ENCODE measurements around the gene TPSAB1.
"Not testable (repeated sequence)": the region's sequence is repeated elsewhere in the genome, so short reads cannot be mapped to it uniquely, and the experiment has no call there.

The TPSAB1 gene

DNA sequence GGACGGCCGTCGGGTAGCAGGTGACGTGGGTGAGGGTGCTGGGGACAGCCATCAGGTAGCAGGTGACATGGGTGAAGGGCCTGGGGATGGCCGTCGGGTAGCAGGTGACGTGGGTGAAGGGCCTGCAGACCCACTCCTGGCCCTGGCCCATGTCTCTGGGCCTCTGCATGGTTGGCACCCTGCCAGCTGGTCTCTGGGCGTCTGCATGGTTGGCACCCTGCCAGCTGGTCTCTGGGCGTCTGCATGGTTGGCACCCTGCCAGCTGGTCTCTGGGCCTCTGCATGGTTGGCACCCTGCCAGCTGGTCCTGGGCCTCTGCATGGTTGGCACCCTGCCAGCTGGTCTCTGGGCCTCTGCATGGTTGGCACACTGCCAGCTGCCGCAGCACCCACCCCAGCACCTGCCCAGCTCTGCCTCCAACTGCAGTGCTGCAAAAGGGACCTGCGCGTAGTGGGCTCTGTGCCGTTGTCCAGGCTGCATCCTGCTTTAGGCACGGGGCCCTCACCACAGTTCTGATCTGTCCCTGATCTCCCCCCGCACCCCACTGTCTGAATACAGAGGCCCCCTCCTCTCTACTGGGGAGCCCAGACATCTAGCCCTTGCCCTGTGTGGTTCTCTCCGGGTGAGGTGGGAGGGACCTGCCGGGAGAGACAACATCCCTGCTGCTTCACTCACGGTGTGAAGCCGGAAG is 31.4 kb downstream of the TPSAB1 start:
- DNase-seq, result not testable (repeated sequence)

DNA sequence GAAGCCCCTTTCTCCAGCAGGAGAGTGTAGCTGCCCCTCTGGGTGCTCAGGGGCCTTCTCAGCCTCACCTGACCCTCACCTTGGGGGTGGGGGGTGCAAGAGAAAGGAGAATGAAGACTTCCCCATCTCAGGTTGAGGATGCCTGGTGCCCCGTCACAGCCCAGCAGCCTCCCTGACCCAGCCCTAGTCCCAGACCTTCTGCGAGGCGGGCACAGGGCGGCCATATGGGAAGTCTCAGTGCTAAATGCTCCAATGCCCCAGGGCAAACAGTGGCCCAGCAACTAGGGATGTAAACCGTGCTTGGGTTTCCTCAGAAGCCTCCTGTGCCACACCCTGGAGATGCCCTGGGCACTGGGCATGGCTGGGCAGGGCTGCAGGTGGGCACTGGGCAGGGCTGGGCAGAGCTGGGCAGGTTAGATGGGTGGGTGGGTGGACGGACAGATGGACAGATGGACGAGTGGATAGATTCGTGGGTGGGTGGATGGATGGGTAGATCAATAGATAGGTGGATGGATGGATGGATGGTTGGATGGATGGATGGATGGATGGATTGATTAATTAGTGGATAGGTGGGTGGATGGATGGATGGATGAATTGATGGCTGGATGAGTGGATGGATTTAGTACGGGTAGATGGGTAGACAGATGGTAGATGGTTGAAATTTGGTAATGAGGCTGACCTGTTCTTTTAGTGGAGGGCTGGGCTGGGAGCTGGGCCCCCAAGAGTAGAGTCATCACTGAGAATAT is 32.1 kb downstream of the TPSAB1 start:
- DNase-seq, result no peak

DNA sequence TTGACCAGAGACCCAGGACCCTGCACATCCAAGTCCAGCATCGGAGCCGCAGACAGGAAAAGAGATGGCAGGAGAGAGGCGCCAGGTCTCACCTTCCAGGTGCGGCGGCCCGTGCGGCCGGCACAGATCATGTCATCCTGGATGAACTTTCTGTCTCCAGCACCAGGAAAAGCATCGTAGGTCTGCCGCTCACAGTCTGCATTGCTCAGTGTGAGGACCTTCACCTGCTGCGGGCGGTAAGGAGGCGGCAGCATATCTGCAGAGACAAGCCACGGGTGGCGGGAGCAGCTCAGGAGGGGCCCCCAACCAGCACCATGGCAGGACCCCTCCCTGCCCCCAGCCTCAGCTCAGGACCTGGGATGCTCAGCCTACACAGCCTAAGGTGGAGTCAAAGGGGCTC is 33.3 kb downstream of the TPSAB1 start:
- DNase-seq, result no peak

DNA sequence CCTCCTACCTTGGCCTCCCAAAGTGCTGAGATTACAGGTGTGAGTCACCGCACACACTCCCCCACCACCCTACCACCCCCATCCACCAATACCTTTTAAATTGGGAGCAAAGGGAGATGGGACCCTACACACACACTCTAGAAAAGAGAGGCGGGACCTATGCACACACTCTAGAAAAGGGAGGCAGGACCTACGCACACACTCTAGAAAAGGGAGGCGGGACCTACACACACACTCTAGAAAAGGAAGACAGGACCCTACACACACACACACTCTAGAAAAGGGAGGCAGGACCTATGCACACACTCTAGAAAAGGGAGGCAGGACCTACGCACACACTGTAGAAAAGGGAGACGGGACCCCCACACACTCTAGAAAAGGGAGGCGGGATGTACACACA is 34.3 kb downstream of the TPSAB1 start:
- no peak for DNase-seq

DNA sequence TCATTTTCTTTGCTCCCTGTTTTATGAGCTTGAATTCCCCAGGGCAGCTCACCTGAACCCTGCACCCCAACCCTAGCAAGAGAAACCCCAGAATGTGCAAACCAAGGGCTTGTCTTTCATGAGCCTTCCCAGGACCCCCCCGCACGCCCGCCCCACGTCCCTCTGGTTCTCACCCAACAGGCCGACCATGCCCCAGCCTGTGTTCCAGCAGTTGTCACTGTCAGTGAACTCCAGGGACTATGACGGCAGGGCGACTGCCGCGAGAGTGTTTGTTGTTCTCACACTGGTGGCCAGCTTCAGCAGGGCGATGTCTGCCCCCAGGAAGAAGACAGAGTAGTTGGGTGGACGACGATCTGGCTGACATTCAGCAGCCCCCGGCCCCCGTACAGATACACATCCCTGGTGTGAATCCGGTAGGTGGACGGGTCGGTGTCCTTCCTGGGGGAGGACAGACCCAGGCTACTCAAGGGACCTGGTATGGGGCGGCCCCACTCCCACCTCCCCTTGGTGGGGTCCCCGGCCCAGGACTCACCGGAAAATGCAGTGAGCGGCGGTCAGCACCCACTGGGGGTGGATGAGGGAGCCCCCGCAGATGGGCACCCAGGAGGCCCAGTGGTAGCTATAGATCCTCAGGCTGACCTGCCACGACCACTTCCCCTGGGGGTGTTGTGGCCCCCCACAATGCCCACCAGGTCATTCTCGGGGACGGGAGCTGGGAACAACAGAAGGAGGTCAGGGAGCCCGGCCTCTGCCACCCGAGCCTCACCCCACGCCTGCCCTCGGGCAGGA is 35.5 kb downstream of the TPSAB1 start:
- DNase-seq, result no peak

DNA sequence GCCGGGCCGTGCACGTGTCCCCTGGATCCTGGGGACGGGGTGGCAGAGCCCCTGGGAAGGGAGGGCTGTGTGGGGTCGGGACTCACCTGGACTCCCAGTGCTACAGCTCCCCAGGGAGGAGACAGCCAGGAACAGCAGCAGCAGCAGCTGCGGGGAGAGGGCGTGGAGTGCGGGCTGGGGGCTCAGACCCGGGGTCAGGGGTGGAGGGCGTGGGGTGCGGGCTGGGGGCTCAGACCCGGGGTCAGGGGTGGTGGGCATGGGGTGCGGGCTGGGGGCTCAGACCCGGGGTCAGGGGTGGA is 36.0 kb downstream of the TPSAB1 start:
- no peak for DNase-seq

DNA sequence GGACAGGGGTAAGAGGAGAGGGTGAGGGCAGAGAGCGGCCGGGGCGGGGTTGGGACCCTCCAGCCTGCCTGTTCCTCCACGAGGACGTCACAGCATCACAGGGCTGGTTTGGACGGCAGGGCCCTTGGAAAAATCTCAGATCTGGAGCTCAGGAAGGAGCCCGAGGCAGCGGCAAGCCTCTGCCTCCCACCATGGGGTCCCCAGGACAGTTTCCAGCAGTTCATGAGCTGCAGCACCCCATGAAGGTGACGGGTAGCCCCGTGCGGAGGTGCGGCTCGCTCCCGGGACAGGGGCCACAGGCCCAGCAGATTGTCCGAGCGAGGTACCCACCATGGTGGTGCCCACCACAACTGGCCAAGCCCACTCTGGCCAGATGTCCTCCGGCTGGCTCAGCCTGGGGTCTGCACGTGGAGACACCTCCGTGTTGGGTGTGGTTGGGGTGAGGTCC is 36.7 kb downstream of the TPSAB1 start:
- DNase-seq, result no peak

DNA sequence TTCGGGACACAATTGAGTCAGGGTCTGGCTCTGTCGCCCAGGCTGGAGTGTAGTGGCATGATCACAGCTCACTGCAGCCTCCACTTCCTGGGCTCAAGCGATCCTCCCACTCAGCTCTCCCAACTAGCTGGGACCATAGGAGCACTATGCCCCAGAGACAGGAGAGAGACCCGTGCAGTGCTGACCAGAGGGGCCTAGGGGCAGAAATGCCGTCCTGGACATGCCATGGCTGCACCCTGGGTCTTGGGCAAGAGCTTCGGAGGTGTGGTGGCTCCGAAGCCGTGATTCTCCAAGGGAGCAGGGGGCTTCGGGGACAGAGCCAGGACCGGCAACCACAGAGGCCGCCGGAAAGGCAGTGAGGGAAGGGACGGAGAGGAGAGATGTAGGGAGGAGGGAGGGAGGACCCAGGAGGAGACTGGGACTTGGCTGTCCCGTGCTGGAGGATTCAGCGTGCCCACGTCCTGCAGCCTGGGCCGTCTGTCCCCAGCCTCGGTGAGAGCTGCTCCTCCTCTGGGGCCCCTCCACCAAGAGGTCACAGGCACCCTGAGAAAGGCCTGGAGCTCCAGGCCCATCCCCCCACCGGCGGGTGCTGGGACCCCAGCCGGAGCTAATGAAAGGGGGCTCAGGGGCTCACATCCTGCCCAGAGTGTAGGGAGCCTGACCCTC is 37.2 kb downstream of the TPSAB1 start:
- no peak for DNase-seq

DNA sequence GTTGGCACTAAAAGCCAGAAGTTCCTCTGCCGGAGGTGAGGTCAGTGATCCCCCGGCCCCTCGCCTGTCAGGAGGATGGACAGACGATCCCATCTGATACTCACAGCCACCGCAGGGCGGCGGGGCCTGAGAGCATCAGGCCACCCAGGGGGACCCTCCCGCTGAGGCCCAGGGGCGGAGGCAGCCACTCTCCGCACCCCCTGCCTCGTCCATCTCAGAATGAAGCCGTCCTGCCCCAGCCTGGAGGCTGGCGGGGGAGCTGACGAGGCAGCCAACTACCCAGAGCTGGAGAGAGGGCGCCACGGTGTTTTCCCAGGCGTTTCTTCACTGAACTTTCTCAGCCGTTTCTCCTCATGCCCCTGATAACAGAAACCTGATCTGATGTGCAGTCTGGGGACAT is 38.0 kb downstream of the TPSAB1 start:
- DNase-seq, result no peak

DNA sequence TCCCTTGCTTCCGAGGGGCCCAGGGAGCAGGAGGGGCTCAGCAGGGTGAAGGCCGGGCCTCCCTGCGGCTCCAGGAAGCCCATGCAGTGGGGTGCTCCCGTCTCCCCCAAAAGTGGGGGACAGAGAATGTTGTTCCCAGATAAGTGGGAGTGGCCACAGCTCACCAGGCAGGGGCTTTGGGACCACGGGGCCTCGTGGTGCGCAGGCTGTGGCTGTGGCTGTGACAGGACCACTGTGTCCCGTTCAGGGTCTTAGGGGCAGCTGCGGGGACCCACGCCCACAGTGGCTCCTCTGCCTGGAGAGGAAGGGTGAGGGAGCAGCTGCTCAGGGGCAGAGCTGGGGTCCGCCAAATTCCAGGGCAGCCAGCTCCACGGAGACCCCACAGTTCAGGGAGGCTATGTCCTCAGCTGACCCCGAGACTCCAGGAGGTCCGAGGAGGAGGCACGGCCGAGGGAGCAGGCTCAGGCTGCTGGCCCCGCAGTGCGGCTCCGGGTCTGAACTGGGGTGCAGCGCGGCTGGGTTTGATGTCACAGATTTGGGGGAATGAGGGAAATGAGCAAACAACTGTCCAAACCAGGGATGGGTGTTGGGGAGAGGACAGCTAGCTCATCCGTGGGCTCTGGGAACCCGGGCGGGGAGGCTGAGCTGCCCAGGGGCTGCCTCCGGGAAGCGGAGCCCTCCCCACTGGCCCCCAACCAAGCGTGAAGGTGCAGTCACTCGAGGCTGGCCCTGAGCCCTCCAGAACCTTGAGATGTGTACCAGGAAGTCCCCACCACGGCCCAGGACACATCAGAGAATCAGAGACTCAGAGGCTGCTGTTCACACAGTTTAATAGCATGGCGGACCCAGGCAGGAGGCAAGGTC is 38.8 kb downstream of the TPSAB1 start:
- no peak for DNase-seq

DNA sequence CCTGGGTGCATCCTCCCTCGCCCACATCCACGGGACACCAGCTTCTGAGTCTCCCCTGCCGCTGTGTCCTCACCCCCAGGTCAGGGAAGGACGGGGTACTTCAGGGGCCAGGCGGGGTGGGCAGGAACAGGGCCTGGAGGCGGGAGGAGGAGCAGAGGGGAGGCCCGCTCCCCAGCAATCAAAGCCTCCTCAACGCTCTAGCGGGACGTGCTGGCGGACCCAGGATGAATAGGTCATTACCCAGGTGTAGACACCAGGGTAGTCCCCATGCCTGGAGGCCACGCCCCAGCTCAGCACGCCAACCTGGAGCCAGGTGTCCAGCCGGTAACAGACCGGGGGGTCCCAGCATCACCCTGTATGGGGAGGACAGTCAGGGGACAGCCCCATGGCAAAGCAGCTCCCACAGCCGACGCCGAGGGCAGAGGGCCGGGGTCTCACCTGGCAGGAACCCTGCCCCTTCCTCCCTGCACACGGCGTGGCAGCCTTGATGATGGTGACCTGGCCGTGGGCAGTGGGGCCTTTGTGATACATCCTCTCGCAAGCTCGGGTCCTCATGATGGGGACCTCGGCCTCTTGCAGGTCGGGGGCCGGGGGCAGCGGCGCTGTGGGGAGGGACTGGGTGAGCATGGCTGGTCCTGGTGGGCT is 39.6 kb downstream of the TPSAB1 start:
- no peak for DNase-seq

DNA sequence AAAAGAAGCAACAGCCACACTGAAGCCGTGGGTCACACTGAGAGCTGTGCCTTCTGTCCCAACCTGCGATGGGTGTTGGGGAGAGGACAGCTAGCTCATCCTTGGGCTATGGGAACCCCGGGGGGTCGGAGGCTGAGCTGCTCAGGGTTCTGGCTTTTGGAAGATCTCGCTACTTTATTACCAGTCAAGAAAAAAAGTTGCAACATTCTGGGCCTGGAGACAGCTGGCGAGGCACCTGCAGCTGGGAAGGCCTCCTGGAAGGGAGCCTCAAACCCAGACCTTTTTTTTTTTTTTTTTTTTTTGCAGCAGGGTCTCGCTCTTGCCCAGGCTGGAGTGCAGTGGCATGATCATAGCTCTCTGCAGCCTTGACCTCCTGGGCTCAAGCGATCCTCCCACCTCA is 40.3 kb downstream of the TPSAB1 start:
- no peak for DNase-seq

DNA sequence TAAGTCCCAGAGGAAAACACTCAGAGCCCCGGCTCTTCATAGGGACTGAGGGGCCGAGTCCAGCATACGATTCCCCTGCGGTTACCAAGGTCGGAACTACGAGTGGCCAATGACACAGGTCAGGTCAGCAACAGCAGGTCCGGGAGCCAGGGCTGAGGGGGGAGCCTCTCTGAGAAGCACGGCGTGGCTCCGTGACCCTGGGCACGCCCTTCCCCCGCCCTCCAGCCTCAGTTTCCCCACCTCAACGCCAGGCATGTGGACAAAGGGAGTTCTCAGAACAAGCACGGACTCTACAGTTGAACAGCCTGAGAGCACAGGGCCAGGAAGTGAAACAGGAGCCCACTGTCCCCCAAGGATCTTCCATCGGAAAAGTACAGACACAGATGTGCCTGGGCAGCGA is 41.0 kb downstream of the TPSAB1 start:
- DNase-seq, result no peak

DNA sequence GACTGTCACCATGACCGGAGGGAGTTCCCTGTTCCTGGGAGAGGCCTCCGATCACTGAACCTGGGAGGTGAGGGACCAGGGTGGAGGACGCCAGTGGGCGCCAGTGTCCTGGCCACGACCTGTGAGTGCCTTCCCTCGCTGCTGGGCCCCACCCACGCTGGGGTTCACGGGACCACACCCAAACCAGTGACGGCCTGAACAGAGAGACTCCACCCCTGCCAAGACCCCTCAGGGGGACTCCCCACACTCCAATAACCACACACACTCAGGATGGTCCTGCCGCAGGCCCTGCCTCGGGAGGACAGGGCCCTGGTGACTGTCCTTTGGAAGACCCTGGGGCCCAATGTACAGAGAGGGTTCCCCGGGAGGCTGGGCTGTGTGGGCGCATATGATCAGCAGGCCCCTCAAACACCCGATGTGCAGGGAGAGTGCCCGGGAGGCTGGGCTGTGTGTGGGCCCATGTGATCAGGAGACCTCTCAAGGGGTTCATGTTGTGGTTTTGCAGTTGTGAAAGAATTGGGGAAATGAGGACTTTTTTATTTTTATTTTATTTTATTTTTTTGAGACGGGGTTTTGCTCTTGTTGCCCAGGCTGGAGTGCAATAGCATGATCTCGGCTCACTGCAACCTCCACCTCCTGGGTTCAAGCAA is 41.9 kb downstream of the TPSAB1 start:
- no peak for DNase-seq

DNA sequence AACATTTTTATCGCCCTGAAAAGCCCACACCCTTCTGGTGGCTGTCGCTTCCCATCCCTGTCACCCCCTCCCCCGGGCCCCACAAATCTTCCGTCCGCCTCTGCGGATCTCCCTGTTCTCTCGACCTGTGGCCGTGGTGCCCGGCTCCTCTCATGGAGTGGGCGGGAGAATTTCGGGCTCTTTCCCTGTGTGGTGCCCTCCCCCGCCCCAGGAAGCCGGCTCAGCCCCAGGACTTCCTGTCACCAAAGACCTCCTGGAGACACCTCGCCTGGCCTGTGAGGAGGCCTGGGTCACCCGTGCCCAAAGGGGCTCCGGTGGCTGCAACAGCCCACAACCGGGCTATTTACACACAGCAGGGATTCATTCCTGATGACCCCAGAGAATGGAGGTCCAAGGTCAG is 42.8 kb downstream of the TPSAB1 start:
- DNase-seq, result no peak

DNA sequence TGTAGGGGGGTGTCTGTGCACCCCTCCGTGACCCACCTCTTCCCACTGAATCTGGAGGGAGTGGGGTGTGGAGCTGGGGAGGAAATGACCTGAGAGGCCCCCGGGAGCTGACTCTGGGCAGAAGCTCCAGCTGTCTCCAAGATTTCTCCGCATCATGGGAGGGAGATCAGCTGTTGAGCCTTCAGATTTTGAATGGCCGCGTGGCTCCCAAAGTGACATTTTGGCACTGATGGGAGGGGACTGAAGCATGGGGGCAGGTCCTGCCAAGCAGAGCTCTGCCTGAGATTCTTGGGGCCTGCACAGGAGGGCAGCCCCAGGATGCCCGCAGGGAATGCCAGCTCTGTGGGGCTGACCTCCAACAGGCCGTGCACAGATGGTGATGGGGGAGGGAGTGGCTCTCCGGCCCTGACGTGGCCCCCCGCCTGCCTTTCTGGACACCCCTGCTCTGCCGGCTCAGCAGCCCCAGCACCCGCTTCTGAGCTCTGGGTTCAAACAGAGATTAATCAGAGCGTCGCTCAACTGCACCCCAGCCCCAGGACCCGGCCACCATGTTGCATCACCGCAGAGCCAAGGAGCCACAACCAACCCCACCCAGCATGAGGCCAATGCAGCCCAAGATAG is 43.6 kb downstream of the TPSAB1 start:
- no peak for DNase-seq

DNA sequence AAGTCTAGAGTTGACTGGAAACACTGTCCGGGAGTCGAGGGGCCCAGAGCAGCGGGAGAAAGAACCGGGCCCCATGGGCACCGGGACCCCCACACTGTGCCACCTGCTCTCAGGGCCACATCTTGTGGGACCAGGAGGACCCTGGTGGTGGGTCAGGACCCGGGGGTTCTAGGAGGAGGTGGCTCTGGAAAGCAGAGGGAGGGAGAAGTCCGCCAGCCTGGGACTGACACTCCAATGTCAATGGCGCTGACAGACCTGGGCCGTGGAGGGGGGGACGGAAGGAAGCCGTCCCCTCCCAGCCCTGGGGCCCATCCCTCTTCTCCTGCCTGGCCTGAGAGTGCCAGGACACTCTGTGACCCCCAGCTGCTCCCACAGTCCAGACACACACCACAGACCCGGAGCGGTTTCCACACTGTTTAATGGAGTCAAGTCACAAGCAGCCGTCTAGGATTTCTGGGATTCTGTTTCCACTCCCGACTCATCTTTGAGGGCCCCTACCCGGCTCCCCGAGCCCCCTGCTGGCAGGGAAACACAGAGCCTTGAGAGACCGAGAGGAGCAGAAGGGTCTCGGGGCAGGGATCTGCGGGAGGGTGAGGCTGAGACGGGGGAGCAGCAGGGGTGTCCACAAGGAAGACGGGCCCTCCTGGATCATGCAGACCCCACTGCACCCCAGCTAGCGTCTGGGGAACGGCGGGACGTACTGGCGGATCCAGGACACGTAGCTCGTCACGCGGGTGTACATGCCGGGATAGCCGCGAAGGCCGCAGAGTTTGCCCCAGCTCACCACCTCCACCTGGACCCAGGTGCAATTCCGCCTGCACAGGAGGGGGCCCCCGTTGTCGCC is 45.4 kb downstream of the TPSAB1 start:
- no peak for DNase-seq

DNA sequence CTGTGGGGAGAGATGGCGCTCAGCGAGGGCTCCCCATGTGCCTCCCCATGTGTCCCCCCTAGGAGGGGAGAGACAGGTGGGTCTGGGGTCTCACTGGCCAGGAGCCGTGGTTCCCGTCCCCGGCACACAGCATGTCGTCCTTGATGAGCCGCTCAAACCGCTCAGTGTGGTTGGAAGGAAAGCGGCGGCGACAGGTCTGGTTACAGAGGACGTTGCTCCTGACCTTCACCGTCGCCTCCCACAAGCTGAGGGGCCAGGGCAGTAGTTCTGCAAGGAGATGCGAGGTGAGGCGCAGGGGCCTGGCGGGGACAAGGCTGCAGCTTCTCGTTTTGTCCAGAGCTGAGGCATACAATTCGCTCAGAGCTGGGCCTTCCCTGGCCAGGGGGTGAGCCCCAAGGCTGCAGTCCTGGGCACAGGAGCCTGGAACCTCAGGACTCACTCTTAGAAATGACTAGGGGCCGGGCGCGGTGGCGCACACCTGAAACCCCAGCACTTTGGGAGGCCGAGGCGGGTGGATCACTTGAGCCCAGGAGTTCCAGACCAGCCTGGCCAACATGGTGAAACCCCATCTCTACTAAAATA is 46.1 kb downstream of the TPSAB1 start:
- no peak for DNase-seq

DNA sequence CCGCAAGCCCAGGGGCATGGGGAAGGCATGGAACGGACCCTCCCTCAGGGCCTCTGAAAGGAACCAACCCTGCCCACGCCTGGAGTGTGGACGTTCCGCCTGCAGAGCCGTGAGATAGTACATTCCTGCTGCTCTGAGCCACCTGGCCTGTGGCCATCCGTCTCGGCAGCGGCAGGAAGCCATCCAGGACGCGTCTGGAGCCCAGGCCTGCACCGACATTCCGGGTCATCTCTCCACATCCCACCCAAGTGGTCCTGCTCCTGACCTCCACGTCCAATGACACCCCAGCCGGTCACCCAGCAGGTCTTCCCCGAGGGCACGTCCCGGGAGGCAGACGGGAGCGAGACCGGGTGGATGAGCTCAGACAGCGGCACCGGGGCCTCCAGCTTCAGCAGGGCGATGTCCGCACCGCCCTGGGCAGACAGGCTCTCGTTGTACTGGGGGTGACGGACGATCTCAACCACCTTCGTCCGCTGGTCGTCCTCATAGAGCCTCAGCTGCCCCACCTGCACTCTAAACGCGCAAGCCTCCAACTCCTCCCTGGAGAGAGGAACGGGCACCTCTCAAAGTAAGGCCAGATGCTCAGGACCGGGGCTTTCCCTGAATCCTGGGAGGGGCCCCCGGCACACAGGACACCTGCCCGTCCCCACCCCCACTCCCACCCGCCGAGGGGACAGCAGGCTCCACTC is 47.6 kb downstream of the TPSAB1 start:
- no peak for DNase-seq

All from fibroblast of skin of right biceps (primary cell).